Ishikawa (cell line): ENCODE measurements around the gene CAMTA1.

Source experiments
- CEBPB ChIP-seq: IDR thresholded peaks from 2 replicates; pipeline ENCODE4 v1.6.1; 2012
- CREB1 ChIP-seq: IDR thresholded peaks from 2 replicates; pipeline ENCODE4 v1.6.1; 2012; ENCODE audit warnings: low read depth
- EGR1 ChIP-seq: IDR thresholded peaks from 2 replicates; pipeline ENCODE4 v1.6.1; 2012
- EP300 ChIP-seq: IDR thresholded peaks from 2 replicates; pipeline ENCODE4 v1.6.1; 2012; ENCODE audit warnings: borderline replicate concordance
- FOXM1 ChIP-seq: IDR thresholded peaks from 2 replicates; pipeline ENCODE4 v1.6.1; 2012; ENCODE audit warnings: low read depth, borderline replicate concordance
- NFIC ChIP-seq: IDR thresholded peaks from 2 replicates; pipeline ENCODE4 v1.6.1; 2012
- RAD21 ChIP-seq: IDR thresholded peaks from 2 replicates; pipeline ENCODE4 v1.6.1; 2012; ENCODE audit warnings: low read depth
- TAF1 ChIP-seq: IDR thresholded peaks from 2 replicates; pipeline ENCODE4 v1.6.1; 2012; ENCODE audit warnings: low read depth, mild to moderate bottlenecking
- TCF12 ChIP-seq: IDR thresholded peaks from 2 replicates; pipeline ENCODE4 v1.6.1; 2012; ENCODE audit warnings: low read depth
- TEAD4 ChIP-seq: IDR thresholded peaks from 2 replicates; pipeline ENCODE4 v1.6.1; 2012
- YY1 ChIP-seq: IDR thresholded peaks from 2 replicates; pipeline ENCODE4 v1.6.1; 2012; ENCODE audit warnings: low read depth
- ZBTB7A ChIP-seq: IDR thresholded peaks from 2 replicates; pipeline ENCODE4 v1.6.1; 2012; ENCODE audit warnings: low read depth
- TF ChIP-seq, protein P1 (sequence below): IDR thresholded peaks from 2 replicates; pipeline ENCODE4 v1.6.1; 2012
- TF ChIP-seq, protein P2 (sequence below): IDR thresholded peaks from 2 replicates; pipeline ENCODE4 v1.6.1; 2012; ENCODE audit warnings: low read depth, mild to moderate bottlenecking
- TF ChIP-seq, protein P3 (sequence below): IDR thresholded peaks from 2 replicates; pipeline ENCODE4 v1.6.1; 2012

The CAMTA1 gene

GRCh38 chr1:6971048-6971447, 185.8 kb downstream of the CAMTA1 start:
- TF ChIP-seq, protein P1, sequence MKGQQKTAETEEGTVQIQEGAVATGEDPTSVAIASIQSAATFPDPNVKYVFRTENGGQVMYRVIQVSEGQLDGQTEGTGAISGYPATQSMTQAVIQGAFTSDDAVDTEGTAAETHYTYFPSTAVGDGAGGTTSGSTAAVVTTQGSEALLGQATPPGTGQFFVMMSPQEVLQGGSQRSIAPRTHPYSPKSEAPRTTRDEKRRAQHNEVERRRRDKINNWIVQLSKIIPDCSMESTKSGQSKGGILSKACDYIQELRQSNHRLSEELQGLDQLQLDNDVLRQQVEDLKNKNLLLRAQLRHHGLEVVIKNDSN = no peak
- TF ChIP-seq FOXM1 (no peak), TCF12 (no peak), ZBTB7A (no peak), CEBPB (no peak), TAF1 (no peak), CREB1 (no peak)
- TF ChIP-seq, protein P2, sequence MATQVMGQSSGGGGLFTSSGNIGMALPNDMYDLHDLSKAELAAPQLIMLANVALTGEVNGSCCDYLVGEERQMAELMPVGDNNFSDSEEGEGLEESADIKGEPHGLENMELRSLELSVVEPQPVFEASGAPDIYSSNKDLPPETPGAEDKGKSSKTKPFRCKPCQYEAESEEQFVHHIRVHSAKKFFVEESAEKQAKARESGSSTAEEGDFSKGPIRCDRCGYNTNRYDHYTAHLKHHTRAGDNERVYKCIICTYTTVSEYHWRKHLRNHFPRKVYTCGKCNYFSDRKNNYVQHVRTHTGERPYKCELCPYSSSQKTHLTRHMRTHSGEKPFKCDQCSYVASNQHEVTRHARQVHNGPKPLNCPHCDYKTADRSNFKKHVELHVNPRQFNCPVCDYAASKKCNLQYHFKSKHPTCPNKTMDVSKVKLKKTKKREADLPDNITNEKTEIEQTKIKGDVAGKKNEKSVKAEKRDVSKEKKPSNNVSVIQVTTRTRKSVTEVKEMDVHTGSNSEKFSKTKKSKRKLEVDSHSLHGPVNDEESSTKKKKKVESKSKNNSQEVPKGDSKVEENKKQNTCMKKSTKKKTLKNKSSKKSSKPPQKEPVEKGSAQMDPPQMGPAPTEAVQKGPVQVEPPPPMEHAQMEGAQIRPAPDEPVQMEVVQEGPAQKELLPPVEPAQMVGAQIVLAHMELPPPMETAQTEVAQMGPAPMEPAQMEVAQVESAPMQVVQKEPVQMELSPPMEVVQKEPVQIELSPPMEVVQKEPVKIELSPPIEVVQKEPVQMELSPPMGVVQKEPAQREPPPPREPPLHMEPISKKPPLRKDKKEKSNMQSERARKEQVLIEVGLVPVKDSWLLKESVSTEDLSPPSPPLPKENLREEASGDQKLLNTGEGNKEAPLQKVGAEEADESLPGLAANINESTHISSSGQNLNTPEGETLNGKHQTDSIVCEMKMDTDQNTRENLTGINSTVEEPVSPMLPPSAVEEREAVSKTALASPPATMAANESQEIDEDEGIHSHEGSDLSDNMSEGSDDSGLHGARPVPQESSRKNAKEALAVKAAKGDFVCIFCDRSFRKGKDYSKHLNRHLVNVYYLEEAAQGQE = no peak

GRCh38 chr1:6971699-6972098, 186.4 kb downstream of the CAMTA1 start:
- TF ChIP-seq, protein P2 = no peak
- TF ChIP-seq YY1 = no peak
- TF ChIP-seq EGR1 = no peak

DNA sequence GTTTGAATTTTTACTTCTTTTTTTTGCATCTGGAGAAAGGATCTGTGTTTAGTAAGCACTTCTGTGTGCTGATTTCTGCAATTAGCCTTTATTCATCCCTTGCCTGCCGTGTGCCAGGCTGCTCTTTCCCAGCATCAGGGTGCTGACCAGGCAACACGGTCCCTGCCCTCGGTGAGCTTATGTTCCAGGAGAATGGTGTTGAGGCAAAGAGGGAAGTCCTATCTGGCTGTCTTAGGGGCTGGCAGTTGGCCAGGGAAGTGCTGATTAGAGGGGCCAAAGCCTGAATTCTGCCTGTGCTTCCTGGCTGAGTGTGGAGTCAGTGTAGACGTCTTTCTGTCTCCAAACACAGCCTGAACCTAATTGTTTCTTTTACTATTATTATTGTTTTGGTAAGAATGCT, 187.1 kb downstream of the CAMTA1 start:
- TF ChIP-seq, protein P2 = no peak
- TF ChIP-seq, protein P1 = no peak
- TF ChIP-seq TCF12 (no peak), CREB1 (no peak), YY1 (no peak), EGR1 (no peak), TEAD4 (no peak), RAD21 (no peak)
- TF ChIP-seq, protein P3, sequence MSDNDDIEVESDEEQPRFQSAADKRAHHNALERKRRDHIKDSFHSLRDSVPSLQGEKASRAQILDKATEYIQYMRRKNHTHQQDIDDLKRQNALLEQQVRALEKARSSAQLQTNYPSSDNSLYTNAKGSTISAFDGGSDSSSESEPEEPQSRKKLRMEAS = no peak

DNA sequence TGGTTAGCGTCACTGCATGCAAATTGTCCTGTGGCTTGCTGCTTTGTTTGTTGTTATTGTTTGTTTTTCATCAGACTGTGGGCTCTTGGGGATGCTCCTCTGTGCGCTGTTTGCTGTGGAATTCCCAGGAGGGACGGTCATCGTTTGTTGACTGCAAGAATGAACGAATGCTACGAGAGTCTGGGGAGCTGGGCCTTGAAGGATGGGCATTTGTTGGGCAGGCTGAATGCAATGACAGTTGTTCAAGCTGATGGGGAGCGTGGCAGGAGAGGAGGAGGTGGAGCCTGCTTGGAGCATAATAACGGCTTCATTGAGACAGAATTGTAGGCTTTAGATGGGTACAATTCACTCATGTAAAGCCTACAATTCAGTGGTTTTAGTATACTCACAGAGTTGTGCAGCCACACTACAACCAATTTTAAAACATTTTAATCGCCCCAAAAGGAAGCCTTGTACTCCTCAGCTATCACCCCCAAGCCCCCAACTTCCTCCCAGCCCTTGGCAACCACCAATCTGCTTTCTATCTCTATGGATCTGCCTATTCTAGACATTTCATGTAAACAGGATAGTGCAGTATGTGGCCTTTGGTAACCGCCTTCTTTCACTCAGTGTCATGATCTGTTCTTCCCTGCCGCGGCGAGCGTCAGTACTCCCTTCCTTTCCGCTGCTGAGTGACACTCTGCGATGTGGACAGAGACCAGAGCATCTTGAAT, 190.2 kb downstream of the CAMTA1 start:
- no peak for TF ChIP-seq EGR1
- TF ChIP-seq EP300 = no peak

- TF ChIP-seq, protein P2 = no peak
- TF ChIP-seq TEAD4 (no peak), NFIC (no peak), CEBPB (no peak), EP300 (no peak), YY1 (no peak), TAF1 (no peak), RAD21 (no peak), ZBTB7A (no peak), TCF12 (no peak)
- TF ChIP-seq, protein P1 = no peak
Observed at GRCh38 chr1:6976044-6976375, 190.8 kb downstream of the CAMTA1 start.
